ENCODE results near the gene SDSL. TPM values are rescaled to one million over a fixed set of nuclear protein-coding genes. Genes with fewer than 3 reads are reported as not detected.

SDSL gene
- total RNA-seq, 4 donors from 2014 or later: 2.7 to 5.6 (median 3.2) TPM

GRCh38 chr12:113448873-113449272 lies 26.7 kb downstream of the SDSL start:
- intact Hi-C loops (cut with DNase I): no loop called here
- Histone ChIP-seq H3K36me3 (no peaks in the 10 kb centered on the region), H3K4me3 (no peak overlapping the region), H3K27ac (replicated peaks in 1 of 4) (no peak overlapping the region), H3K4me1 (no peaks in the 10 kb centered on the region), H3K27me3 (peaks cover 0 to 44% (median 5%) of the 10 kb centered on the region in 4 donors), H3K9me3 (no peaks in the 10 kb centered on the region)
- 42% methylated on average over 7 of the region's 7 CpGs for WGBS
- no peak for DNase-seq (ENCODE audit: extremely low spot score)
- no peak for TF ChIP-seq POLR2A (IDR thresholded peaks at IDR 0.05; ENCODE audit: low read depth)
- TF ChIP-seq EP300 (IDR thresholded peaks at IDR 0.05): no peak
- no peak for TF ChIP-seq CTCF (IDR thresholded peaks at IDR 0.05)
- TF ChIP-seq POLR2AphosphoS5 (IDR thresholded peaks at IDR 0.05): no peak

GRCh38 chr12:113449299-113449698 lies 27.1 kb downstream of the SDSL start:
- H3K4me1 ChIP-seq: no peaks in the 10 kb centered on the region
- no peak overlapping the region for H3K27ac ChIP-seq (replicated peaks in 1 of 4)
- no peaks in the 10 kb centered on the region for H3K36me3 ChIP-seq
- WGBS: 93% methylated on average over 2 of the region's 2 CpGs
- DNase-seq (ENCODE audit: extremely low spot score): no peak
- intact Hi-C loops (cut with DNase I): no loop called here
- no peak overlapping the region for H3K4me3 ChIP-seq
- H3K9me3 ChIP-seq: no peaks in the 10 kb centered on the region
- TF ChIP-seq POLR2AphosphoS5 (IDR thresholded peaks at IDR 0.05) (no peak), EP300 (IDR thresholded peaks at IDR 0.05) (no peak), CTCF (IDR thresholded peaks at IDR 0.05) (no peak), POLR2A (IDR thresholded peaks at IDR 0.05; ENCODE audit: low read depth) (no peak)
- peaks cover 0 to 48% (median 5%) of the 10 kb centered on the region in 4 donors for H3K27me3 ChIP-seq

GRCh38 chr12:113449839-113450238 lies 27.7 kb downstream of the SDSL start:
- H3K27ac ChIP-seq (replicated peaks in 1 of 4): no peak overlapping the region
- H3K27me3 ChIP-seq: peaks cover 0 to 54% (median 5%) of the 10 kb centered on the region in 4 donors
- intact Hi-C loops (cut with DNase I): no loop called here
- H3K4me1 ChIP-seq: no peaks in the 10 kb centered on the region
- no peak overlapping the region for H3K4me3 ChIP-seq
- WGBS: 100% methylated on average over 1 of the region's 1 CpG
- TF ChIP-seq POLR2A (IDR thresholded peaks at IDR 0.05; ENCODE audit: low read depth) (no peak), POLR2AphosphoS5 (IDR thresholded peaks at IDR 0.05) (no peak), EP300 (IDR thresholded peaks at IDR 0.05) (no peak), CTCF (IDR thresholded peaks at IDR 0.05) (no peak)
- no peaks in the 10 kb centered on the region for H3K9me3 ChIP-seq
- DNase-seq (ENCODE audit: extremely low spot score): no peak
- no peaks in the 10 kb centered on the region for H3K36me3 ChIP-seq

GRCh38 chr12:113452458-113452857 lies 30.3 kb downstream of the SDSL start:
- WGBS: 100% methylated on average over 2 of the region's 2 CpGs
- intact Hi-C loops (cut with DNase I): no loop called here

More at GRCh38 chr12:113452458-113452857, 30.3 kb downstream of the SDSL start:
- Histone ChIP-seq H3K36me3 (no peaks in the 10 kb centered on the region), H3K4me1 (no peaks in the 10 kb centered on the region), H3K9me3 (no peaks in the 10 kb centered on the region), H3K27me3 (peaks cover 0 to 53% (median 0%) of the 10 kb centered on the region in 4 donors), H3K27ac (replicated peaks in 1 of 4) (no peak overlapping the region), H3K4me3 (no peak overlapping the region)
- no peak for TF ChIP-seq EP300 (IDR thresholded peaks at IDR 0.05)
- no peak for TF ChIP-seq CTCF (IDR thresholded peaks at IDR 0.05)
- TF ChIP-seq POLR2AphosphoS5 (IDR thresholded peaks at IDR 0.05): no peak
- TF ChIP-seq POLR2A (IDR thresholded peaks at IDR 0.05; ENCODE audit: low read depth): no peak
- DNase-seq (ENCODE audit: extremely low spot score): no peak
